GM12878 (cell line): ENCODE measurements around the gene BTG1. TPM values are rescaled to one million over a fixed set of nuclear protein-coding genes. Genes with fewer than 3 reads are reported as not detected.

ENCODE experiments used
- ATAC-seq: fragments of 200-7000 bp; cut with Tn5 transposase; 3 replicates; pipeline ENCODE4 v1.9.1; 2020; ENCODE audit warnings: mild to moderate bottlenecking, moderate library complexity
- BruUV-seq: library from RNA; stranded (reverse); fragments of 400-500 nt; replicated peaks from 2 replicates; lab custom pipeline; 2021; lab: Mats Ljungman, UMichigan
- CTCF ChIA-PET: fragments of 300-600 bp; sonication (Branson Sonifier 250); formaldehyde crosslinking; extraction: SDS; loops from one replicate; lab custom pipeline; 2021; ENCODE audit warnings: inconsistent platforms; lab: Yijun Ruan, JAX
- POLR2A ChIA-PET: fragments of 350-600 bp; formaldehyde crosslinking; extraction: SDS; loops from one replicate; lab custom pipeline; 2021; ENCODE audit warnings: inconsistent platforms; lab: Charles Lee
- RAD21 ChIA-PET: fragments of 300-600 bp; sonication (Branson Sonifier 250); formaldehyde crosslinking; loops from one replicate; lab custom pipeline; 2023; ENCODE audit warnings: antibody characterized with exemption; ENCODE audit not compliant: unreplicated experiment; lab: Charles Lee
- SMC1A ChIA-PET: fragments of 300-600 bp; sonication (Branson Sonifier 250); formaldehyde crosslinking; loops from one replicate; lab custom pipeline; 2023; ENCODE audit not compliant: unreplicated experiment, uncharacterized antibody; lab: Charles Lee
- DNase-seq: peaks from one replicate; pipeline ENCODE4 v3.0.0-alpha.2; 2011; ENCODE audit warnings: low read depth, low spot score
- FAIRE-seq: peaks from 3 replicates; lab custom pipeline; 2011; peaks lifted over from hg19 to GRCh38; lab: Jason Lieb, UNC
- H2AFZ ChIP-seq: 2 replicates; pipeline ENCODE4 v1.6.0; 2011; ENCODE audit warnings: low read depth, low read length, control low read depth; ENCODE audit not compliant: control insufficient read depth
- H3K27ac ChIP-seq: 2 replicates; pipeline ENCODE4 v1.5.1; 2011; ENCODE audit warnings: control low read depth; ENCODE audit not compliant: control insufficient read depth, insufficient read depth
- H3K27me3 ChIP-seq, 2 experiments: replicated peaks in 1 of 2; 2 replicates each; pipeline versions ENCODE4 v1.6.0 to v1.6.1; 2011; ENCODE audit warnings: low read length in 1 of 2; ENCODE audit not compliant: control insufficient read depth in 2 of 2, insufficient read depth in 2 of 2
- H3K36me3 ChIP-seq, 2 experiments: 2 replicates each; pipeline ENCODE4 v1.5.1; 2011; ENCODE audit warnings: low read length in 1 of 2; ENCODE audit not compliant: control insufficient read depth in 2 of 2, insufficient read depth in 2 of 2
- H3K4me1 ChIP-seq: 2 replicates; pipeline ENCODE4 v1.6.1; 2011; ENCODE audit warnings: mild to moderate bottlenecking, low read length, moderate library complexity, mixed read lengths; ENCODE audit not compliant: control insufficient read depth, insufficient read depth
- H3K4me2 ChIP-seq: 2 replicates; pipeline ENCODE4 v1.6.0; 2011; ENCODE audit warnings: control low read depth; ENCODE audit not compliant: control insufficient read depth, insufficient read depth
- H3K4me3 ChIP-seq: fragments of 200-600 bp; sonication (generic); 2 replicates; pipeline ENCODE4 v1.5.1; 2016
- H3K79me2 ChIP-seq: 2 replicates; pipeline ENCODE4 v1.6.0; 2011; ENCODE audit warnings: low read length; ENCODE audit not compliant: control insufficient read depth, insufficient read depth
- H3K9ac ChIP-seq: 2 replicates; pipeline ENCODE4 v1.8.0; 2011; ENCODE audit warnings: low read length, control low read depth, mixed read lengths; ENCODE audit not compliant: control insufficient read depth, insufficient read depth
- H3K9me3 ChIP-seq: replicated peaks from 3 replicates; pipeline ENCODE4 v1.5.1; 2011; ENCODE audit warnings: mild to moderate bottlenecking, low read length; ENCODE audit not compliant: control insufficient read depth, insufficient read depth
- H4K20me1 ChIP-seq: 2 replicates; pipeline ENCODE4 v1.6.0; 2011; ENCODE audit not compliant: control insufficient read depth, insufficient read depth
- HDAC6 ChIP-seq: fragments of 200-600 bp; sonication (generic); IDR thresholded peaks from one replicate; pipeline ENCODE4 v1.8.0; 2017; ENCODE audit warnings: antibody characterized with exemption; ENCODE audit not compliant: unreplicated experiment
- PKNOX1 ChIP-seq: fragments of 450-650 bp; IDR thresholded peaks from 2 replicates; pipeline ENCODE4 v1.6.1; 2016; ENCODE audit warnings: mild to moderate bottlenecking
- TCF12 ChIP-seq: IDR thresholded peaks from 2 replicates; pipeline ENCODE4 v1.6.1; 2011; ENCODE audit warnings: low read depth, mild to moderate bottlenecking, low read length
- ZNF687 ChIP-seq: fragments of 450-650 bp; IDR thresholded peaks from 2 replicates; pipeline ENCODE4 v1.6.1; 2017; ENCODE audit warnings: mild to moderate bottlenecking, moderate library complexity
- WGBS: methylation state at CpG from one replicate; pipeline ENCODE4 v1.1.6; 2016; ENCODE audit warnings: low lambda C conversion rate; ENCODE audit not compliant: insufficient replicate concordance, insufficient coverage; ENCODE audit errors: missing lambda C conversion rate; 5-methylcytosine and 5-hydroxymethylcytosine counted together
- in situ Hi-C: fragments of 300-500 bp; cut with MboI; formaldehyde crosslinking; loops from 9 replicates; pipeline ENCODE4 v1.14.3; 2018; ENCODE audit warnings: mixed read lengths
- intact Hi-C: fragments of 100-400 bp; cut with micrococcal nuclease; formaldehyde crosslinking; loops from one replicate; pipeline ENCODE4 v1.14.2; 2022; ENCODE audit not compliant: unreplicated experiment
- polyA plus RNA-seq, 11 experiments: library from polyadenylated mRNA; depleted of rRNA in 4 of 11; unstranded in 6 of 11; stranded (reverse) in 5 of 11; fragments of >200 nt; fragmentation: Nextera tagmentation in 4 of 11; fragmentation: Illumina TruSeq in 1 of 11; extraction: Ambion mirVana in 4 of 11; extraction: Trizol in 1 of 11; gene quantifications; 1 replicate in 1 of 11; 2 replicates in 10 of 11; pipeline versions ENCODE4 v1.2.1 to v1.2.3, GENCODE V29; 2011 to 2016; ENCODE audit warnings: inconsistent platforms in 2 of 11, missing spikeins in 2 of 11, low read depth in 1 of 11
- total RNA-seq, 4 experiments: library from RNA; depleted of rRNA in 3 of 4; stranded (reverse); fragments of >200 nt in 3 of 4; fragmentation: Illumina TruSeq in 1 of 4; extraction: Trizol in 1 of 4; gene quantifications; 2 replicates each; pipeline versions ENCODE4 v1.2.1 to v1.2.3, GENCODE V29; 2013 to 2021
- TF ChIP-seq, protein P1 (sequence below): fragments of 450-650 bp; formaldehyde crosslinking; IDR thresholded peaks from 2 replicates; pipeline ENCODE4 v1.5.0; 2022; ENCODE audit warnings: mild to moderate bottlenecking, missing genetic modification characterization
- TF ChIP-seq, protein P2 (sequence below): fragments of 450-650 bp; IDR thresholded peaks from 2 replicates; pipeline ENCODE4 v1.6.1; 2018; ENCODE audit warnings: borderline replicate concordance, mild to moderate bottlenecking; ENCODE audit not compliant: partially characterized antibody

BTG1 gene
- total and polyA plus RNA-seq, 10 of the 15 experiments (the other 5 are each of a cell fraction or from before 2014, with no cell fraction given) = 23.7 to 194 (median 56.4) TPM

GRCh38 chr12:92140896-92141536, 4.6 kb downstream of the BTG1 start (continued):
- TF ChIP-seq ZNF687 = 0 out of 2 replicates have a peak, but pooled peaks have one; percentile 25

DNA sequence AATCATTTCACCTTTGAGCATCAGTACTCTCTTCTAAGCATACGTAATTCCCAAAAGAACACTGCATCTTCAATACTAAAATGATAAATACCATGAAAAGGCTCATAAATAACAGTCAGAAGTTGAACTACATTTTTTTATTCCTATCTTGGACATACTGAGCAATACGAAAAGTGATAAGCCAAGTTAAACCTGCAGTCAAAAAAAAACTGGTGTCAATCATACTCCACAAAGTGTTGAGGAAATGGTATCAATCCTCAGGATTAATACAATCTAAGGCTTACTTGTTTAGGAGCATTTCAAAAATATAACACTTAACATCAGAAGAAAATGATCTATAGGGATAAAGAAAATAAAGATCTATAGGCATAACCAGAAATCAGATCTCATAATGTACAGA, 5.5 kb downstream of the BTG1 start:
- RAD21 ChIA-PET = no interaction called here
- TF ChIP-seq TCF12 = no peak
- TF ChIP-seq HDAC6 = peak; percentile 12
- TF ChIP-seq, protein P1, sequence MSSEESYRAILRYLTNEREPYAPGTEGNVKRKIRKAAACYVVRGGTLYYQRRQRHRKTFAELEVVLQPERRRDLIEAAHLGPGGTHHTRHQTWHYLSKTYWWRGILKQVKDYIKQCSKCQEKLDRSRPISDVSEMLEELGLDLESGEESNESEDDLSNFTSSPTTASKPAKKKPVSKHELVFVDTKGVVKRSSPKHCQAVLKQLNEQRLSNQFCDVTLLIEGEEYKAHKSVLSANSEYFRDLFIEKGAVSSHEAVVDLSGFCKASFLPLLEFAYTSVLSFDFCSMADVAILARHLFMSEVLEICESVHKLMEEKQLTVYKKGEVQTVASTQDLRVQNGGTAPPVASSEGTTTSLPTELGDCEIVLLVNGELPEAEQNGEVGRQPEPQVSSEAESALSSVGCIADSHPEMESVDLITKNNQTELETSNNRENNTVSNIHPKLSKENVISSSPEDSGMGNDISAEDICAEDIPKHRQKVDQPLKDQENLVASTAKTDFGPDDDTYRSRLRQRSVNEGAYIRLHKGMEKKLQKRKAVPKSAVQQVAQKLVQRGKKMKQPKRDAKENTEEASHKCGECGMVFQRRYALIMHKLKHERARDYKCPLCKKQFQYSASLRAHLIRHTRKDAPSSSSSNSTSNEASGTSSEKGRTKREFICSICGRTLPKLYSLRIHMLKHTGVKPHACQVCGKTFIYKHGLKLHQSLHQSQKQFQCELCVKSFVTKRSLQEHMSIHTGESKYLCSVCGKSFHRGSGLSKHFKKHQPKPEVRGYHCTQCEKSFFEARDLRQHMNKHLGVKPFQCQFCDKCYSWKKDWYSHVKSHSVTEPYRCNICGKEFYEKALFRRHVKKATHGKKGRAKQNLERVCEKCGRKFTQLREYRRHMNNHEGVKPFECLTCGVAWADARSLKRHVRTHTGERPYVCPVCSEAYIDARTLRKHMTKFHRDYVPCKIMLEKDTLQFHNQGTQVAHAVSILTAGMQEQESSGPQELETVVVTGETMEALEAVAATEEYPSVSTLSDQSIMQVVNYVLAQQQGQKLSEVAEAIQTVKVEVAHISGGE (CRISPR knock-in tag) = 0 out of 2 replicates have a peak, but pooled peaks have one; percentile 17
- peak; percentile 73 for TF ChIP-seq PKNOX1
- TF ChIP-seq, protein P2, sequence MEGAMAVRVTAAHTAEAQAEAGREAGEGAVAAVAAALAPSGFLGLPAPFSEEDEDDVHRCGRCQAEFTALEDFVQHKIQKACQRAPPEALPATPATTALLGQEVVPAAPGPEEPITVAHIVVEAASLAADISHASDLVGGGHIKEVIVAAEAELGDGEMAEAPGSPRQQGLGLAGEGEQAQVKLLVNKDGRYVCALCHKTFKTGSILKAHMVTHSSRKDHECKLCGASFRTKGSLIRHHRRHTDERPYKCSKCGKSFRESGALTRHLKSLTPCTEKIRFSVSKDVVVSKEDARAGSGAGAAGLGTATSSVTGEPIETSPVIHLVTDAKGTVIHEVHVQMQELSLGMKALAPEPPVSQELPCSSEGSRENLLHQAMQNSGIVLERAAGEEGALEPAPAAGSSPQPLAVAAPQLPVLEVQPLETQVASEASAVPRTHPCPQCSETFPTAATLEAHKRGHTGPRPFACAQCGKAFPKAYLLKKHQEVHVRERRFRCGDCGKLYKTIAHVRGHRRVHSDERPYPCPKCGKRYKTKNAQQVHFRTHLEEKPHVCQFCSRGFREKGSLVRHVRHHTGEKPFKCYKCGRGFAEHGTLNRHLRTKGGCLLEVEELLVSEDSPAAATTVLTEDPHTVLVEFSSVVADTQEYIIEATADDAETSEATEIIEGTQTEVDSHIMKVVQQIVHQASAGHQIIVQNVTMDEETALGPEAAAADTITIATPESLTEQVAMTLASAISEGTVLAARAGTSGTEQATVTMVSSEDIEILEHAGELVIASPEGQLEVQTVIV = no peak
- no TSS peak for BruUV-seq
- Histone ChIP-seq H3K4me3 (peak overlapping the region; percentile 89), H3K27ac (peak overlapping the region; percentile 85), H3K4me2 (peak overlapping the region; percentile 65), H3K4me1 (peaks cover 3% of the 10 kb centered on the region; the same call in 1 of the 2 replicates), H3K27me3 (no peaks in the 10 kb centered on the region), H2AFZ (no peak overlapping the region), H3K9ac (peak overlapping the region; percentile 96), H3K36me3 (peaks cover 0 to 15% of the 10 kb centered on the region in 2 experiments; a peak in 2 of 4 replicates), H3K79me2 (peaks cover 100% of the 10 kb centered on the region), H4K20me1 (peaks cover 2% of the 10 kb centered on the region; the same call in 1 of the 2 replicates), H3K9me3 (no peaks in the 10 kb centered on the region; the same call in 2 of the 3 replicates)
- WGBS = 0% methylated on average over 2 of the region's 2 CpGs
- POLR2A ChIA-PET = no interaction called here
- CTCF ChIA-PET = no interaction called here
- SMC1A ChIA-PET = interaction anchor here (1.1 kb wide), 1 partner anchor 91 kb away, joined by 3 read pairs; no protein-coding TSS in a partner anchor
- no peak for FAIRE-seq
- in situ Hi-C loops (loop anchor here (25.0 kb wide), 1 partner anchor 553 kb away; no protein-coding TSS in a partner anchor), intact Hi-C loops (loop anchor here (5.0 kb wide), 2 partner anchors 512 to 563 kb away; no protein-coding TSS in a partner anchor)
- no peak for ATAC-seq
- DNase-seq = no peak
